RCC 7860 (cell line): Measurements from ENCODE around the gene RASD1.
"Not testable (repeated sequence)": the region's sequence is repeated elsewhere in the genome, so short reads cannot be mapped to it uniquely, and the experiment has no call there.

Experiments used
- DNase-seq: peaks from one replicate; pipeline ENCODE4 v3.0.0-alpha.2; 2015; ENCODE audit warnings: low spot score
- FAIRE-seq: peaks from 2 replicates; lab custom pipeline; 2012; peaks lifted over from hg19 to GRCh38; lab: Jason Lieb, UNC

Gene RASD1

GRCh38 chr17:17499402-17500145, 3.4 kb upstream of the RASD1 start:
- DNase-seq (no peak), FAIRE-seq (no peak)

GRCh38 chr17:17498606-17499301, 2.6 kb upstream of the RASD1 start:
- DNase-seq (no peak), FAIRE-seq (no peak)

- no peak for DNase-seq
- FAIRE-seq, result no peak
Observed at GRCh38 chr17:17497845-17498520, 1.8 kb upstream of the RASD1 start.

GRCh38 chr17:17497065-17497844, 1.1 kb upstream of the RASD1 start:
- DNase-seq (no peak), FAIRE-seq (no peak)

GRCh38 chr17:17495536-17496188, 533 bp downstream of the RASD1 start:
- no peak for DNase-seq
- FAIRE-seq, result no peak

- no peak for DNase-seq
- FAIRE-seq, result no peak
Observed at GRCh38 chr17:17494870-17495535, 1.2 kb downstream of the RASD1 start.

GRCh38 chr17:17494499-17494869, 1.7 kb downstream of the RASD1 start:
- FAIRE-seq (no peak), DNase-seq (no peak)

- DNase-seq (no peak), FAIRE-seq (no peak)
Observed at GRCh38 chr17:17493986-17494466, 2.2 kb downstream of the RASD1 start.

- DNase-seq, result no peak
- no peak for FAIRE-seq
Observed at GRCh38 chr17:17493249-17493985, 2.8 kb downstream of the RASD1 start.

- FAIRE-seq, result no peak
- no peak for DNase-seq
Observed at GRCh38 chr17:17492571-17492970, 3.6 kb downstream of the RASD1 start.

- FAIRE-seq (no peak), DNase-seq (no peak)
Observed at GRCh38 chr17:17492085-17492484, 4.1 kb downstream of the RASD1 start.

GRCh38 chr17:17491546-17491988, 4.6 kb downstream of the RASD1 start:
- FAIRE-seq, result no peak

GRCh38 chr17:17491031-17491471, 5.1 kb downstream of the RASD1 start:
- DNase-seq (no peak), FAIRE-seq (no peak)

More at GRCh38 chr17:17491546-17491988, 4.6 kb downstream of the RASD1 start:
- DNase-seq, result no peak

GRCh38 chr17:17487998-17488397, 8.2 kb downstream of the RASD1 start:
- no peak for DNase-seq
- no peak for FAIRE-seq

- DNase-seq, FAIRE-seq: not testable (repeated sequence)
Observed at GRCh38 chr17:17486416-17486815, 9.8 kb downstream of the RASD1 start.

GRCh38 chr17:17485420-17485819, 10.8 kb downstream of the RASD1 start:
- no peak for DNase-seq
- FAIRE-seq, result no peak

GRCh38 chr17:17484451-17484899, 11.7 kb downstream of the RASD1 start:
- DNase-seq (no peak), FAIRE-seq (no peak)

- FAIRE-seq, result no peak
Observed at GRCh38 chr17:17481860-17482259, 14.3 kb downstream of the RASD1 start.

GRCh38 chr17:17480593-17481148, 15.5 kb downstream of the RASD1 start:
- FAIRE-seq (no peak), DNase-seq (no peak)

More at GRCh38 chr17:17481860-17482259, 14.3 kb downstream of the RASD1 start:
- no peak for DNase-seq
